ENCODE data around the gene CACNA1E.

DNA sequence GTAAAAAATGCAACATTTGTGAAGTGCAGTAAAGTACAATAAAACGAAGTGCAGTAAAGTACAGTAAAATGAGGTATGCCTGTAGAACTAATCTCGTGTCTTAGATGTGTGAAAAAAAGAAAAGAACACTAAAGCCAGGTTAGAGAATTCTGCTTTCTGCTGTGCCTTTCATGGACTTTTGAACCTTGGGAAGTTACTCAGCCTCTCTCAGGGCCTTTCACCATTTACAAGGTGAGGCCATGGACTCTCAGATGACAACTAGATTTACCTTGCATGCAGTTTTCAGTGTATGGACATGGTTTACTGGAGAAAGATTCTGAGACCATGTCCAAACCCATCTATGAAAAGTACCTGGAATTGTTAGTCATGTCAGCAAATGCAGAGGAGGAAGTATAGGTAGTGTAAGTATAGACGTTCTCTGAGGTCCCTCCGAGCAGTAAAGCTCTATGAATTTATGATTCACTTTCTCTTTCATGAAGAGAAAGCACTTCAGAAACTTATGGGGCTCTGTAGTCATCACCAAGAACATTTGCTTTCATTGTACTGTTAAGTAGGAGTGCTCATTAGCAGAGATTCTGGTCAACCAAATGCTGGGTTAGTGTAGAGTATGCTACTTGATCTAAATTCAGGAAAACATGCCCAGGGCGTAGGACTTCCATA lies 143.1 kb downstream of the CACNA1E start:
- TF ChIP-seq, protein P1, sequence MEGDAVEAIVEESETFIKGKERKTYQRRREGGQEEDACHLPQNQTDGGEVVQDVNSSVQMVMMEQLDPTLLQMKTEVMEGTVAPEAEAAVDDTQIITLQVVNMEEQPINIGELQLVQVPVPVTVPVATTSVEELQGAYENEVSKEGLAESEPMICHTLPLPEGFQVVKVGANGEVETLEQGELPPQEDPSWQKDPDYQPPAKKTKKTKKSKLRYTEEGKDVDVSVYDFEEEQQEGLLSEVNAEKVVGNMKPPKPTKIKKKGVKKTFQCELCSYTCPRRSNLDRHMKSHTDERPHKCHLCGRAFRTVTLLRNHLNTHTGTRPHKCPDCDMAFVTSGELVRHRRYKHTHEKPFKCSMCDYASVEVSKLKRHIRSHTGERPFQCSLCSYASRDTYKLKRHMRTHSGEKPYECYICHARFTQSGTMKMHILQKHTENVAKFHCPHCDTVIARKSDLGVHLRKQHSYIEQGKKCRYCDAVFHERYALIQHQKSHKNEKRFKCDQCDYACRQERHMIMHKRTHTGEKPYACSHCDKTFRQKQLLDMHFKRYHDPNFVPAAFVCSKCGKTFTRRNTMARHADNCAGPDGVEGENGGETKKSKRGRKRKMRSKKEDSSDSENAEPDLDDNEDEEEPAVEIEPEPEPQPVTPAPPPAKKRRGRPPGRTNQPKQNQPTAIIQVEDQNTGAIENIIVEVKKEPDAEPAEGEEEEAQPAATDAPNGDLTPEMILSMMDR (IDR thresholded peaks at IDR 0.05; ENCODE audit: poor library complexity): no peak
- TF ChIP-seq EZH2phosphoT487 (IDR thresholded peaks at IDR 0.05; ENCODE audit: low read depth, severe bottlenecking, unreplicated experiment) (no peak), EZH2 (IDR thresholded peaks at IDR 0.05; ENCODE audit: borderline replicate concordance) (no peak)

Measured in hepatocyte (in vitro differentiated cells).